OCI-LY3 (cell line): ENCODE measurements around the gene SLC23A3.

Experiments
- EZH2phosphoT487 ChIP-seq: fragments of 200-600 bp; shearing (Covaris generic); IDR thresholded peaks from 2 replicates; pipeline ENCODE4 v1.6.1; 2018; ENCODE audit warnings: antibody characterized with exemption, mixed run types, low read depth
- TF ChIP-seq, protein P1 (sequence below): fragments of 200-600, 300-600 bp; sonication (generic); IDR thresholded peaks from 2 replicates; pipeline ENCODE4 v1.5.1; 2014; ENCODE audit warnings: antibody characterized with exemption, low read length, low read depth

DNA sequence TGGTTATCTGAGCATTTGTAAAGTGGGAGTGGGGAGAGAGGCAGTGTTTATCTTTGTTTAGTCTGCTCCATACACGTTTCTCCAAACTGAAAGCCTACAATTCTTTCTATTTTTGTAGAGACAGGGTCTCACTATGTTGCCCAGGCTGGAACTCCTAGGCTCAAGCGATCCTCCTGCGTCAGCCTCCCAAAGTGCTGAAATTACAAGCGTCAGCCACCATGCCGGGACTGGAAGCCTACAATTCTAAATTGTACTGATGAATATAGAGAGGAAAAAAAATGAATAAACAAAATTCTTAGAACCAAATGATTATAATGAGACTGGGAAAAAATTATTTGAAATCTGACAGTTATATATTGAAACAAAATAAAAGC lies 35.3 kb upstream of the SLC23A3 start:
- no peak for TF ChIP-seq EZH2phosphoT487
- TF ChIP-seq, protein P1, sequence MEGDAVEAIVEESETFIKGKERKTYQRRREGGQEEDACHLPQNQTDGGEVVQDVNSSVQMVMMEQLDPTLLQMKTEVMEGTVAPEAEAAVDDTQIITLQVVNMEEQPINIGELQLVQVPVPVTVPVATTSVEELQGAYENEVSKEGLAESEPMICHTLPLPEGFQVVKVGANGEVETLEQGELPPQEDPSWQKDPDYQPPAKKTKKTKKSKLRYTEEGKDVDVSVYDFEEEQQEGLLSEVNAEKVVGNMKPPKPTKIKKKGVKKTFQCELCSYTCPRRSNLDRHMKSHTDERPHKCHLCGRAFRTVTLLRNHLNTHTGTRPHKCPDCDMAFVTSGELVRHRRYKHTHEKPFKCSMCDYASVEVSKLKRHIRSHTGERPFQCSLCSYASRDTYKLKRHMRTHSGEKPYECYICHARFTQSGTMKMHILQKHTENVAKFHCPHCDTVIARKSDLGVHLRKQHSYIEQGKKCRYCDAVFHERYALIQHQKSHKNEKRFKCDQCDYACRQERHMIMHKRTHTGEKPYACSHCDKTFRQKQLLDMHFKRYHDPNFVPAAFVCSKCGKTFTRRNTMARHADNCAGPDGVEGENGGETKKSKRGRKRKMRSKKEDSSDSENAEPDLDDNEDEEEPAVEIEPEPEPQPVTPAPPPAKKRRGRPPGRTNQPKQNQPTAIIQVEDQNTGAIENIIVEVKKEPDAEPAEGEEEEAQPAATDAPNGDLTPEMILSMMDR: no peak
